Fibroblast of lung (primary cell): Measurements from ENCODE around the gene HCCS. TPM values are rescaled to one million over a fixed set of nuclear protein-coding genes. Genes with fewer than 3 reads are reported as not detected.

Experiments used
- DNase-seq, 2 donors: peaks; one replicate each; pipeline versions ENCODE4 v3.0.0 to v3.0.0-alpha.2; 2010; ENCODE audit warnings: low read depth in 2 of 2
- H2AFZ ChIP-seq: 2 replicates; pipeline ENCODE4 v1.5.1; 2012; ENCODE audit warnings: low read length, control low read depth, inconsistent platforms
- H3K27ac ChIP-seq: 2 replicates; pipeline ENCODE4 v1.5.1; 2011; ENCODE audit warnings: low read length, control low read depth; ENCODE audit not compliant: insufficient read depth
- H3K27me3 ChIP-seq: 2 replicates; pipeline ENCODE4 v1.5.1; 2011; ENCODE audit warnings: mild to moderate bottlenecking, low read length; ENCODE audit not compliant: control insufficient read depth, insufficient read depth
- H3K36me3 ChIP-seq: 2 replicates; pipeline ENCODE4 v1.5.1; 2011; ENCODE audit warnings: low read length; ENCODE audit not compliant: control insufficient read depth, insufficient read depth
- H3K4me1 ChIP-seq: 2 replicates; pipeline ENCODE4 v1.5.1; 2011; ENCODE audit warnings: low read length; ENCODE audit not compliant: control insufficient read depth, insufficient read depth; ENCODE audit errors: extremely low read depth
- H3K4me2 ChIP-seq: 2 replicates; pipeline ENCODE4 v1.5.1; 2011; ENCODE audit warnings: low read length, control low read depth; ENCODE audit not compliant: insufficient read depth; ENCODE audit errors: extremely low read depth
- H3K4me3 ChIP-seq, 4 experiments: fragments of 200-600 bp in 1 of 4; sonication (generic) in 1 of 4; replicated peaks in 1 of 4; 2 replicates each; pipeline ENCODE4 v1.5.1; 2011 to 2016; ENCODE audit warnings: low read length in 4 of 4, low read depth in 3 of 4, mild to moderate bottlenecking in 3 of 4, control low read depth in 2 of 4, inconsistent platforms in 1 of 4, mixed read lengths in 1 of 4; ENCODE audit not compliant: insufficient read depth in 1 of 4; ENCODE audit errors: control extremely low read depth in 1 of 4
- H3K79me2 ChIP-seq: 2 replicates; pipeline ENCODE4 v1.5.1; 2012; ENCODE audit warnings: mild to moderate bottlenecking, low read length, inconsistent platforms; ENCODE audit not compliant: control insufficient read depth, insufficient read depth
- H3K9ac ChIP-seq: 2 replicates; pipeline ENCODE4 v1.5.1; 2011; ENCODE audit warnings: mild to moderate bottlenecking, low read length, control low read depth; ENCODE audit not compliant: insufficient read depth
- H3K9me3 ChIP-seq: 2 replicates; pipeline ENCODE4 v1.5.1; 2012; ENCODE audit warnings: low read depth, low read length; ENCODE audit not compliant: control insufficient read depth, insufficient read depth
- H4K20me1 ChIP-seq: 2 replicates; pipeline ENCODE4 v1.5.1; 2011; ENCODE audit warnings: low read length; ENCODE audit not compliant: control insufficient read depth, insufficient read depth; ENCODE audit errors: extremely low read depth
- CTCF ChIP-seq, 2 donors: IDR thresholded peaks in 1 of 2; conservative IDR thresholded peaks in 1 of 2; 1 replicate in 1 of 2; 2 replicates in 1 of 2; pipeline ENCODE4 v1.5.1; 2011 to 2012; ENCODE audit warnings: low read length in 2 of 2, control low read depth in 1 of 2, inconsistent platforms in 1 of 2, low read depth in 1 of 2, mild to moderate bottlenecking in 1 of 2
- EZH2 ChIP-seq: IDR thresholded peaks from 2 replicates; pipeline ENCODE4 v1.5.1; 2012; ENCODE audit warnings: low read length, control low read depth, mild to moderate bottlenecking; ENCODE audit errors: missing control alignments
- polyA plus RNA-seq, 2 donors: library from polyadenylated mRNA; depleted of rRNA in 1 of 2; stranded (reverse) in 1 of 2; unstranded in 1 of 2; fragments of >200 nt; gene quantifications; 2 replicates each; pipeline ENCODE4 v1.2.1, GENCODE V29; 2011 to 2012; ENCODE audit warnings: missing spikeins in 1 of 2
- total RNA-seq: library from RNA; depleted of rRNA; stranded (reverse); fragments of >200 nt; gene quantifications from 2 replicates; pipeline ENCODE4 v1.2.1, GENCODE V29; 2014

HCCS gene
- total and polyA plus RNA-seq, 2 donors (not counting 1 experiment from before 2014, with no cell fraction given): 22.0 to 38.3 TPM

DNA sequence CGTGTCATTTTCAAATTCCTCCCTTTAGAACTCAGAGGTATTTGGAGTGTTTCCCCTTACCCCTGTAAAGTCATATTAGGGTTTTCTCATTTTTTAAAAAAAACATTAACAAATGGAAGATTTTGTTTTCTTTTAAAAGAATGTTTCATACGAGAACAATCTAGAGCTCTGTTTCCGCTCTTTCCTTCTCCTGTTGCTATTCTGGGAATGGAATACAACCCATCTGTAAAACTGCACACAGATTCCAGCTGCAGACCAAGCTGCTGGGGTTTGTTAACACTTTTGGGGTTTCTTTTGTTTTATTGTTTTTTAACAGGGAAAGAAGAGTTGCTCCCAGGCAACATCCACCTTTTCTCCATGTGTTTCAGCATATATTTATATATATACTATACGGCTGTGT, 61.3 kb downstream of the HCCS start:
- Histone ChIP-seq H4K20me1 (no peaks in the 10 kb centered on the region), H3K9me3 (no peaks in the 10 kb centered on the region), H3K27ac (no peak overlapping the region), H3K36me3 (no peaks in the 10 kb centered on the region), H3K27me3 (no peaks in the 10 kb centered on the region), H3K4me1 (no peaks in the 10 kb centered on the region), H3K4me3 (no peak overlapping the region), H3K9ac (no peak overlapping the region), H3K79me2 (no peaks in the 10 kb centered on the region), H3K4me2 (no peak overlapping the region), H2AFZ (no peak overlapping the region)
- TF ChIP-seq CTCF (conservative IDR thresholded peaks at IDR 0.05 in 1 of 2, IDR thresholded peaks at IDR 0.05 in 1 of 2; ENCODE audit: low read depth in 1 of 2, low read length in 2 of 2): no peak
- TF ChIP-seq EZH2: no peak
- DNase-seq: no peak

Other genes starting within 250 kb of the HCCS start
- not detected in 2 replicates for gene AMELX, start 182.1 kb downstream of the HCCS start, total RNA-seq
- not detected in 2 replicates for gene AMELX, start 182.1 kb downstream of the HCCS start, polyA plus RNA-seq